H54 (cell line): ENCODE measurements around the gene HASPIN.
"Not testable (repeated sequence)": the region's sequence is repeated elsewhere in the genome, so short reads cannot be mapped to it uniquely, and the experiment has no call there.

ENCODE experiments used
- DNase-seq: peaks from one replicate; pipeline ENCODE4 v3.0.0; 2011; ENCODE audit warnings: low spot score, mixed read lengths; ENCODE audit not compliant: insufficient read length
- FAIRE-seq: peaks from 3 replicates; lab custom pipeline; 2011; peaks lifted over from hg19 to GRCh38; lab: Jason Lieb, UNC
- POLR2A ChIP-seq: IDR thresholded peaks from 2 replicates; pipeline ENCODE4 v1.6.1; 2011; ENCODE audit warnings: low read depth, mild to moderate bottlenecking, low read length

The HASPIN gene

DNA sequence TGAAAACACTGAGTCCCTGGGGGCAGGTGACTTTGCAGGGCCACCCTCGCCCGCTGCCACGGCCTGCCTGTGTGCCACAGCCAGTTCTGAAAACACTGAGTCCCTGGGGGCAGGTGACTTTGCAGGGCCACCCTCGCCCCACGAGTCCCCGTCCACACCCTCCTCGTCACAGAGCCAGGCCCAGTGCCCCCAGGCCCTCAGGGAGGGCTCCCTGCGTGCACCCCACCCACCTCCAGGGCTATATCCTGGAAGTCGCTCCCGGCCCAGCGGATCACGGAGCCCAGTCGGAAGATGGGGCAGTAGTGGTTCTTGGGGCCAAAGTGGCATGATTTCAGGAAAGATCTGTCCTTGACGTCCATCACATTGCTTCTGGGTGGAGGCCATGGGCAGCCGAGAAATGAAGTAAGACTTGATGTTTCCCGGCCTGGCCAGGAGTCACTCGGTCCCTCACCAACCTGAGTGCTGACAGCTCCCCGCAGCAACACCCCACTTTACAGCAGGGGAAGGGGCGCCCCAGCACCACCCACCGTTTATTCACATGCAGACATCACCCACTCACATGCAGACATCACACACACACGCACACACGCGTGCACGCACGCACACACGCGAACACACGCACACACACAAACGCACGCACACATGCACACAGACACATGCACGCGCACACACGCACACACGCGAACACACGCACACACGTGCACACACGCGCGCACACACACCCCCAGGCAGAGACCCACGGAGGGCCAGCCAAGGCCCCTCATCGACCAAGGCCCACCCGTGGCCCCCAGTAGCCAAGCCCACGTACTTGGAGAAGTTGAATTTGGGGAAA, 34.2 kb upstream of the HASPIN start:
- FAIRE-seq, result no peak

DNA sequence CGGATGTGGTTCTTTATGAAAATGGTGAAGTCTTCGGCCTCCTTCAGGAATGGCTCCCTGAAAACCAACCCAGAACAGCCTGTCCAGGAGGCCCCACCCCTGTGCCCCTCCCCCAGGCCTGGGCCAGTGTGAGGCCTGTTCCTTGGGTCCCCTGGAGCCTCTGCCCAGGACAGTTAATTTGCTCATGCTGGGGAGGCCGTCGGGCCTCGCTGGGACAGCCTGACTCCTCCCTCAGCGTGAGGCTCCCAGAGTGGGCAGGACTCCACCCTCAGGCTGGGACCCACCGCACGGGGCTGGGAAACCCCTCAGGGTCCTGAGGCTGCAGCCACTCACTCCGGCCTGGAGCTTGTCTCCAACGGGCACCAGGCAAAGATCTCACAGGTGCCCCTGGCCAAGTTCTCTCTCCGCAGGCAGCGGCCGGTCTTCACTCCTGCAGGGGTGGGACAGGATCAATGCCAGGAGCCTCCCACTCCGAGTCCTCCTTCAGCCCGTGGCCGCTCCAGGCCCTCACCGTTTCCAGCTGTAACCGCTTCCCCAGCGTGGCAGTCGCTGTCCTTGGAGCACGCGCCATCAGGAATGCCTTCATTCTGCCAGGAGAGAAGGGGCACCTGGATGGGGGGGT, 33.5 kb upstream of the HASPIN start:
- TF ChIP-seq POLR2A, result no peak
- DNase-seq (no peak), FAIRE-seq (no peak)

More for the DNA sequence above, 34.2 kb upstream of the HASPIN start:
- TF ChIP-seq POLR2A, result no peak
- DNase-seq, result no peak

DNA sequence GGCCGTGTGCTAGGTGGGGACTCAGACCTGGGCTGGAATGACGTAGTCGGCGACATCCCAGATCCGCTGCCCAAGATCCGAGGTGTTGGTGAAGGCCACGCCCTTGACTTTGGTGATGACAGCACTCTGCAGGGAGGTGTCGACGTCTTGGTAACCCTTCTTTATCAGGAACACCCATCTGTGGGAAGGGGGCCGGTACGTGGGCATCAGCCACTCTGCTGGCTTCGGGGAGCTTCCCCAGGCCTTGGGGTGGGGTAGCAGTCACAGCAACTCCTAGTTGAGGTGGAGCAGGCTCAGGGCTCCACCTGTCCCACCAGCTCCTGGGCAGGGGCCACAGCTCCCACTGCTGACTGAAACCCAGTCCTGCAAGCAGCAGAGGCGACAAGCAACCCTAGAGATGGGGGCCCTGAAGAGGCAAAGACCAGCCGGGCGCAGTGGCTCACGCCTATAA, 32.1 kb upstream of the HASPIN start:
- no peak for FAIRE-seq
- DNase-seq, result no peak
- TF ChIP-seq POLR2A, result no peak

DNA sequence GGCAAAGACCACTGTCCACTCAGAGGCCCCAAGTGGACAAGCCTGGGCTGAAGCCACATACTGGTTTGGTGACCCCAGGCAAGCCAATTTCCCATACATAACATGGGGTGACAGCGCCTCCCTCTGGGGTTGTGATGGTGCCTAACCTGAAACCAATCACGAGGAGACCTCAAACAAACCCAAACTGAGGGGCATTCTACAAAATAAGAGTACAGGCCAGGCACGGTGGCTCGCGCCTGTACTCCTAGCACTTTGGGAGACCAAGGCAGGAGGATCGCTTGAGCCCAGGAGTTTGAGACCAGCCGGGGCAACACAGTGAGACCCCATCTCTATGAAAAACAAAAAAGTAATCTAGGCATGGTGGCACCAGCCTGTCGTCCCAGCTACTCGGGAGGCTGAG, 31.4 kb upstream of the HASPIN start:
- DNase-seq (no peak), FAIRE-seq (no peak)
- no peak for TF ChIP-seq POLR2A

DNA sequence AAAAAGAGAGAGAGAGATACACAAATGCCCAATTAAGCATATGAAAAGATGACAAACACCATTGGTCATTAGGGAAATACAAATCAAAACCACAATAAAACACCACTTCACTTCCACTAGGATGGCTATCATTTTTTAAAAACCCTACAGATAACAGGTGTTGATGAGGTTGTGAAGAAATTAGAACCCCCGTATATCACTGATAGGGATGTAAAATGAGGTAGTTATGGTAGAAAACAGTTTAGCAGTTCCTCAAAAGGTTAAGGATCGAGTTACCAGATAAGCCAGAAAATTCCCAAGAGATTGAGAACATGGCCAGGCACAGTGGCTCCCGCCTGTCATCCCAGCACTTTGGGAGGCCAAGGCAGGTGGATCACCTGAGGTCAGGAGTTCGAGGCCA, 30.6 kb upstream of the HASPIN start:
- no peak for TF ChIP-seq POLR2A
- DNase-seq, result no peak
- FAIRE-seq, result no peak

DNA sequence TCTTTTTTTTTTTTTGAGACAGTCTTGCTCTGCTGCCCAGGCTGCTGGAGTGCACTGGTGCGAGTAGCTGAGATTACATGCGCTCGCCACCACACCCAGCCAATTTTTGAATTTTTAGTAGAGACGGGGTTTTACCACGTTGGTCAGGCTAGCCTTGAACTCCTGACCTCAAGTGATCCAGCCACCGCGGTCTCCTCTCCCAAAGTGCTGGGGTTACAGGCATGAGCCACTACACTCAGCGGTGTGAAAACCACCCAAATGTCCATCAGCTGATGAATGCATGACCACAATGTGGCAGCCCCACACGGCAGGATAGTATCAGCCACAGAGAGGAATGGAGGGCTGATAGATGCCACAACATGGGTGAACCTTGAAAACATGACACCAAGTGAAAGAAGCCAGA, 29.9 kb upstream of the HASPIN start:
- no peak for TF ChIP-seq POLR2A
- FAIRE-seq (no peak), DNase-seq (no peak)

DNA sequence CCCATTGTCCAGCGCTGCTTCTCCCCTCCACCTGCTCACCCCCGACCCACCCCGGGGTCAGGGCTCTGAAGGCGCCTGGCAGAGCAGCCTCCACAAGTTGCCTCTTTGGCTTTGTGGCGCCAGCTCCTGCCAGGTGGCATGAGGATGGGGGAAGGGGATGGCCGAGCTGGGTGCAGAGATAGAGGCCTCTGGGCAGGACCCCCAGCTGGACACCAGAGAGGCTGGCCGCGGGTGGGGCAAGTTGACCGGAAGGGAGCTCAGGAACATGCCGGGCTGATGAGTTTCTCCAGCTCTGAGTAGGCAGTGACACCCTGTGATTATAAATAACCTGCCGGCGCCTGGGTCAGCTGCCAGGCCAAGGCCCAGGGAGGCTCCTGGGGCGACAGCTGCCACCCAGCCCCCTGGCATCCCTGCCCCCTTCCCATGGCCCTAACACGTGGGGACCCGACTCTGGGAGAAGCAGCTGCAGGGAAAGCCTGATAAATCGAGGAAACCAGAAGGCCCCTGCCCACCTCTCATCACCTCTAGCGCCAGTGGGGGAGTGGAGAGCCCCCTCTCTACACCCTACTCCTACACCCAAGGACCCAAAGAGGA, 28.5 kb upstream of the HASPIN start:
- no peak for TF ChIP-seq POLR2A
- DNase-seq, result peak; percentile 88
- peak; percentile 20 for FAIRE-seq

DNA sequence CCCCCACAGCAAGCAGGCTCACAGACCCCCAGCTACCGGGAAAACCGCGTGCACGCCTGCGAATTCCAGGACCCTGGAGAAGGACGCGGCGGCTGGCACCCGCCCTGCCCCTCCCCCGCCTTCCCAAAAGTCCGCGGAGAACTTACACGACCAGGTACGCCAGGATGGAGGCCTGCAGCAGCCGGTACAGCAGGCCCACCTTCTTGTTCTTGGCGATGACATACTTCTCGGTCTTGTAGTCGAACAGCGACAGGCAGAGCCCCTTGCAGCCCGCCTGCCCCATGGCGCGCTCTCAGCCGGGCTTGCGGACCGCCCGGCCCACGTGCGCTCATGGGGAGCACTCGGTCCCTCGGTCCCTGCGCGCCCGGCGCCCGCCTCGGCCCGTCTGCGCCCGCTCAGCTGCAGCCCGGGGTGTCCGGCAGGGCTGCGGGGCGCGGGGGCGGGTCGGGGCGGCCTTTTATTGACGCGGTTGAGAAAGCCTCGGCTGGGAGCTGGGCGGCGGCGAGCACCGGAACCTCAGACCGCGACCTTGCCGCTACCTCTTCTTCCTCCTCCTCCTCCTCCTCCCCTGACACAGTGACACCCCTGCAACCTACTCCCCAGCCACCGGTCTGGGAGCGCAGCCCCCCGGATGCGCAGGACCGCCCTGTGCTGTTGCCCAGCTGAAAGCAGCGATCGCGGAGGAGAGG, 27.8 kb upstream of the HASPIN start, which contains the start of gene P2RX5:
Gene P2RX5 (minus strand): TSS at position 433 of the 689 bp plus-strand sequence. CDS start 150 bp downstream, at position 283.
- 0 out of 2 replicates have a peak, but pooled peaks have one; percentile 11 for TF ChIP-seq POLR2A
- DNase-seq (no peak), FAIRE-seq (no peak)

DNA sequence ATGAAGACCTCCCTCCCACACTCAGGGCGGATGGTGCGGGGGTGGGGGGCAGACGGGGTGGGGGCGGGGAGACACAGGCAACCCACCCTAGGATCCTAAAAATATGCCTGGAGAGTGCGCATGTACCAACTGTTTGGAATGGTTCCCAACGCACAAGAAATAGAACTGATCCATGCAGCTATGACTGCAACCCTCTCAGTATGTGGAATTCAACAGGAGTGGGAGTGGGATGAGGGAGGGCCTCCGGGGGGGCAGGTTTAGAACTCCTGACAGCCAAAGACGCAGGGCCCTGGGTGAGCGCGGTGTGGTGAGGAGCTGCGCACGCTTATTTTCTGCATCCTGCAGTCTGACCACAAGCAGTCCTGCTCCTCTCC, 26.6 kb upstream of the HASPIN start:
- FAIRE-seq (no peak), DNase-seq (no peak)
- no peak for TF ChIP-seq POLR2A

DNA sequence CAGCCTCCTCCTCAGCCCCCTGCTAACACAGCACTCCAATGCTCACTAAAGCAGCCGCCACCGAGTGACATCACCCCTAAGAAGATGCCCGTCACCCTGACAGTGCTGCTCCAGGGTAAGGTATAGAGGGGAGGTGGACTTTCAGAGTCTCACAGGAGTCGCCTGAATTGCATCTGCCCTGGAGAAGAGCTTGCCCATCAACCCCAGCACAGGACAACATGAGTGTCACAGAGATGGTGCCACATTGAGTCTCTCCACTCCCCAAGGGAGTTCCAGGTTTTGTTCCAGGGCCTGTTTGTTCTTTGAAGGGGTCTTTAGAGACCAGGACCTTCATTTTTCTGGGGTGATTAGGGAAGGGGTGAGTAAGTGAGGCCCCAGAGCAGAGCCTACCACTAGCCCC, 25.6 kb upstream of the HASPIN start:
- FAIRE-seq, result no peak
- no peak for TF ChIP-seq POLR2A
- no peak for DNase-seq

DNA sequence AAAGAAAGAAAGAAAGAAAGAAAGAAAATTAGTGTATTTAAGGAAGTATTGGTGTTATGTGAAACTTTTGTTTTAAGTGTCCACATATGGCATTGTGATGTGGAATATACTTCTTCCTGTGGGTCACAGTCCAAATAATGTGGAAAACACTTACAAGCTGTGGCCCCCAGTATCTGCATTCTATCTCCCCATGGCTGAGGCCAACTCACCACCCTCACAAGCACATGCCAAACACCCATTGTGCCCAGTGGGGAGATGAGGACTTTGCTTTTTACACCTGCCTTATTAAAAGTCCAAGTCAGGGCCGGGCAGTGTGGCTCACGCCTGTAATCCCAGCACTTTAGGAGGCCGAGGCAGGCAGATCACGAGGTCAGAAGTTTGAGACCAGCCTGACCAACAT, 23.8 kb upstream of the HASPIN start:
- no peak for TF ChIP-seq POLR2A
- FAIRE-seq, result no peak
- DNase-seq, result no peak

DNA sequence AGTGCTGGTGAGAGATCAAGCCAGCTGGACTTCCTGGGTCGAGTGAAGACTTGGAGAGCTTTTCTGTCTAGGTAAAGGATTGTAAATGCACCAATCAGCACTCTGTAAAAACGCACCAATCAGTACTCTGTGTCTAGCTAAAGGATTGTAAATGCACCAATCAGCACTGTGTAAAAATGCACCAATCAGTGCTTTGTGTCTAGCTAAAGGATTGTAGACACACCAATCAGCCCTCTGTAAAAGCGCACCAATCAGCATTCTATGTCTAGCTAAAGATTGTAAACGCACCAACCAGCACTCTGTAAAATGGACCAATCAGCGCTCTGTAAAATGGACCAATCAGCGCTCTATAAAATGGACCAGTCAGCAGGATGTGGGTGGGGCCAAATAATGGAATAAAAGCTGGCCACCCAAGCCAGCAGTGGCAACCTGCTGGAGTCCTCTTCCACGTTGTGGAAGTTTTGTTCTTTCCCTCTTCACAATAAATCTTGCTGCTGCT, 21.6 kb upstream of the HASPIN start:
- not testable (repeated sequence) for FAIRE-seq, DNase-seq

DNA sequence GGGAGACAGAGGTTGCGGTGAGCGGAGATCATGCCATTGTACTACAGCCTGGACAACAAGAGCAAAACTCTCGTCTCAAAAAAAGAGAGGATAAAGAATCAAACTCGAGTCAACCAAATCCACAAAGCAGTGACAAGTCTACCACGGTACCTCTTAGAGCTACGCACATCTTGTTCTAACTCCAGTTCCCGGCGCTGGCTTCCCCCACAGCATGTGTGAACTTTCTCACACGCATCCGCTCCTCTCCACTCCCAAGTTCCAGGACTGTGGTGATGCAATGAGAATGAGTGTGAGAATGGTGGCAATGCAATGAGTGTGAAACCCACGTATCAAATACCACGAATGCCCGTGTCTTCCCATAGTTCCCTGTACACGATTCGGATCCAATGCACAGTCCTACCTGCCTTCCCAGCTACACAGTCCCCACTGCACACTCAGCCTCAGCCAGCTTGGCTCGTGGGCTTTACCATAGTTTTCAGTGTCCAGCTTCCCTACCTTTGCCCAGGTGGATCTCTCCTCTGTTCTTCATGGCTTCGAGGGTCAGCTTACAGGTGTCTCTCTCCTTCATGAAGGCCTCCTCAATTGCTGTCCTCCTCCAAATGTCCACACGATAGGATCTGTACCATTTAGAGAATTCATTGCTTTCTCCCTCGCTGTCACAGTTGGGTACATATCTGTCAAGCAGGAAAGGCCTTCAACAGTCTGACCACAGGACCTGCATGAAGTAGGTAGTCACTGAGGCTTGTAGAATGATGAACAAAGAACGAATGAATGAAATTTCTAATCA, 18.6 kb upstream of the HASPIN start:
- FAIRE-seq (no peak), DNase-seq (no peak)
- TF ChIP-seq POLR2A, result no peak

DNA sequence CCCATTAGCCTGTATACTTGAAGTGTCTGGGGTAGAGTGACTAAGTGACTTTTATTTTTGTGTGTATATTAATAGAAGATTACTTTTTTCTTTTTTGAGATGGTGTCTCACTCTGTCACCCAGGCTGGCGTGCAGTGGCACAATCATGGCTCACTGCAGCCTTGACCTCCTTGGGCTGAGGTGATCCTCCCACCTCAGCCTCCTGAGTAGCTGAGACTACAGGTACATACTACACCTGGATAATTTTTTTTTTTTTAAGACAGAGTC, 18.1 kb upstream of the HASPIN start:
- not testable (repeated sequence) for FAIRE-seq, DNase-seq
